ENCODE measurements around the gene TRIM31. TPM values are rescaled to one million over a fixed set of nuclear protein-coding genes. Genes with fewer than 3 reads are reported as not detected.

TRIM31 gene
- total RNA-seq, 2 experiments from 2014 or later: not detected

DNA sequence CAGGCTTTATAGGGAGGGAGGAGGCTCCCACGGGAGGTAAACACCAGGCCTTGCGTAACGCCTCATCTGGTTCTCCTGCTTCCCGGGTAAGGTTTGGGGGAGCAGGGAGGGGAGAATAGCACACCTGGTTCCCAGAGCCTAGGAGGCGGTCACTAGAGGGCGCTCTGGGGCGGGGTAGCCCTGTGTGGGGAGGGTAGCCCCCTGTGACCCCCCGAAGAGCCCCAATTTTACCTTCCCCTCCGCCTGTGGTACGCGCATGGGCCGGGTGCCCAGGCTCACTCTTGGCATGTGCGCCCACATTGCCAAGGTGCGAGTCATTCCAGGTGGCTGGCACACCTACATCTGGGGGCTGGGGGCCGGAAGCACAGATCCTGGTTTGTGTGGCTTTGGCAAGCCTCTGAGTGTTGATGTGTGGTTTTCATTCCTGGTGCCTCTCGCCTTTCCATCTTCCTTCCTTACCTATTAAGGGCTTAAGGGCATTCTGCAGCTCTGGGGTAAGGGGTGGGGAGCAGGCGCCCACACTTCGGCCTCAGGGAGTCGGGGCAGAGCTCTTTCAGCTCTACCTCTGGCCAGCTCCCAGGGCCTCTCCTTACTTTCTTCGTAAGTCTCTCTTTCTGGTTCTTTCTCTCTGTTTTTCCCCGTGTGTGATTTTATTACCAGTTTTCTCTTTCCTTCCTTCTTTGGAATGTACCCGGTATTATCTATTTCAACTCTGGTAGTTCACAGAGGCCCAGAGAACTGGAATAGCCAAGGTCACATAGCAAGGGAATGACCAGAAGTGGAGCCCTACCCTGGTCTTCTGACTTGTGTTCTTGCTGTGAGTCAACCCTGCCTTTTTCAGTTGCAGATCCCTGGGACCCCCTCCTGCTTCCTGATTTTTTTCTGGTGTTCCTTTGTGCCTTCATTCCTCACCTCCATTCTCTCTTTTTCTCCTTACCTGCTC is 36.8 kb downstream of the TRIM31 start:
- POLR2A ChIA-PET: no interaction called here
- CTCF ChIA-PET (ENCODE audit: unreplicated experiment): no interaction called here
- Histone ChIP-seq H3K9me2 (ENCODE audit: insufficient read depth, low read length) (no peaks in the 10 kb centered on the region), H3K36me3 (ENCODE audit: insufficient read depth, low read length) (no peaks in the 10 kb centered on the region), H4K20me1 (ENCODE audit: insufficient read depth, low read length) (no peaks in the 10 kb centered on the region), H3K4me3 (ENCODE audit: low read depth, low read length, poor library complexity, severe bottlenecking) (no peak overlapping the region), H3K4me2 (ENCODE audit: low read length) (no peak overlapping the region), H2AFZ (ENCODE audit: low read length) (no peak overlapping the region), H3K27ac (ENCODE audit: low read depth, low read length, poor library complexity, severe bottlenecking) (no peak overlapping the region), H3K9me3 (ENCODE audit: low read length) (no peaks in the 10 kb centered on the region), H3K79me2 (ENCODE audit: insufficient read depth, low read depth, low read length) (no peaks in the 10 kb centered on the region), H3K4me1 (ENCODE audit: insufficient read depth, low read length, poor library complexity, severe bottlenecking) (no peaks in the 10 kb centered on the region)
- TF ChIP-seq CTCF (conservative IDR thresholded peaks at IDR 0.05; ENCODE audit: low read length) (peak; percentile 70), EZH2phosphoT487 (IDR thresholded peaks at IDR 0.05; ENCODE audit: borderline replicate concordance, low read depth, low read length) (no peak)
- intact Hi-C loops (cut with micrococcal nuclease; ENCODE audit: unreplicated experiment): no loop called here
- no TSS peak for BruUV-seq (replicated peaks)
- no peak for DNase-seq (ENCODE audit: low spot score)

- ChIA-PET CTCF (ENCODE audit: unreplicated experiment) (no interaction called here), POLR2A (no interaction called here)
- no TSS peak for BruUV-seq (replicated peaks)
- Histone ChIP-seq H3K27ac (ENCODE audit: low read depth, low read length, poor library complexity, severe bottlenecking) (no peak within 1 kb of the TSS), H4K20me1 (ENCODE audit: insufficient read depth, low read length) (no peaks in the 10 kb centered on the region), H2AFZ (ENCODE audit: low read length) (no peak within 1 kb of the TSS), H3K9me3 (ENCODE audit: low read length) (no peaks in the 10 kb centered on the region), H3K36me3 (ENCODE audit: insufficient read depth, low read length) (no peaks in the 10 kb centered on the region), H3K9me2 (ENCODE audit: insufficient read depth, low read length) (no peaks in the 10 kb centered on the region), H3K79me2 (ENCODE audit: insufficient read depth, low read depth, low read length) (no peaks in the 10 kb centered on the region), H3K4me1 (ENCODE audit: insufficient read depth, low read length, poor library complexity, severe bottlenecking) (no peaks in the 10 kb centered on the region), H3K4me2 (ENCODE audit: low read length) (no peak within 1 kb of the TSS), H3K4me3 (ENCODE audit: low read depth, low read length, poor library complexity, severe bottlenecking) (no peak within 1 kb of the TSS)
- no peak for TF ChIP-seq EZH2phosphoT487 (IDR thresholded peaks at IDR 0.05; ENCODE audit: borderline replicate concordance, low read depth, low read length)
- no peak for TF ChIP-seq CTCF (conservative IDR thresholded peaks at IDR 0.05; ENCODE audit: low read length)
- intact Hi-C loops (cut with micrococcal nuclease; ENCODE audit: unreplicated experiment): no loop called here
- no peak for DNase-seq (ENCODE audit: low spot score)
Observed at GRCh38 chr6:30075094-30075789, 37.6 kb downstream of the TRIM31 start, which contains the start of gene RNF39. TSS of gene RNF39 (minus strand) at chr6:30075769. CDS start at chr6:30075585, 184 bp downstream.

Measured in OCI-LY7 (cell line).